Ovary (tissue), 9 donors: Measurements from ENCODE around the gene ZNF285. TPM values are rescaled to one million over a fixed set of nuclear protein-coding genes. Genes with fewer than 3 reads are reported as not detected.
"Not testable (repeated sequence)": the region's sequence is repeated elsewhere in the genome, so short reads cannot be mapped to it uniquely, and the experiment has no call there.

ENCODE experiments used
- DNase-seq, 5 donors: peaks; one replicate each; pipeline ENCODE4 v3.0.0-alpha.2; 2019 to 2020
- H3K27ac ChIP-seq, 2 donors: fragments of 200-600 bp; one replicate each; pipeline versions ENCODE4 v1.5.1 to v1.8.0; 2019 to 2022
- H3K27me3 ChIP-seq: fragments of 200-600 bp; one replicate; pipeline ENCODE4 v1.8.0; 2022
- H3K36me3 ChIP-seq: fragments of 200-600 bp; sonication (generic); one replicate; pipeline ENCODE4 v1.5.1; 2019
- H3K4me1 ChIP-seq: one replicate; pipeline ENCODE4 v1.8.1; 2013; ENCODE audit warnings: mild to moderate bottlenecking, moderate library complexity; ENCODE audit not compliant: insufficient read depth
- H3K4me3 ChIP-seq: fragments of 200-600 bp; sonication (generic); one replicate; pipeline ENCODE4 v1.5.1; 2017
- H3K9me3 ChIP-seq, 2 donors: fragments of 200-600 bp in 1 of 2; sonication (generic) in 1 of 2; one replicate each; pipeline versions ENCODE4 v1.5.1 to v1.8.1; 2013 to 2019; ENCODE audit warnings: mild to moderate bottlenecking in 1 of 2, moderate library complexity in 1 of 2
- CTCF ChIP-seq, 3 donors: fragments of 450-650 bp in 2 of 3; fragments of 200-600 bp in 1 of 3; IDR thresholded peaks; one replicate each; pipeline versions ENCODE4 v1.5.1 to v1.8.0; 2016 to 2022; ENCODE audit warnings: antibody characterized with exemption in 3 of 3, mild to moderate bottlenecking in 1 of 3
- EP300 ChIP-seq: sonication (generic); formaldehyde crosslinking; IDR thresholded peaks from one replicate; pipeline ENCODE4 v1.6.1; 2017; ENCODE audit warnings: antibody characterized with exemption
- POLR2A ChIP-seq: fragments of 450-650 bp; IDR thresholded peaks from one replicate; pipeline ENCODE4 v1.6.1; 2017; ENCODE audit warnings: antibody characterized with exemption, mild to moderate bottlenecking, moderate library complexity
- WGBS, 3 donors: extraction: QIAGEN DNeasy Blood & Tissue Kit in 1 of 3; methylation state at CpG; one replicate each; pipeline versions ENCODE4 v1.1.5 to v1.1.7; 2013 to 2017; 5-methylcytosine and 5-hydroxymethylcytosine counted together
- intact Hi-C, 4 donors: fragments of 100-400 bp; cut with DNase I; formaldehyde crosslinking; loops; one replicate each; pipeline versions ENCODE4 v1.11.0 to v1.15.1; 2022 to 2023
- polyA plus RNA-seq, 2 donors: library from polyadenylated mRNA; stranded (reverse); fragments of 200-250 nt in 1 of 2; fragments of 350-450 nt in 1 of 2; fragmentation: Illumina TruSeq in 1 of 2; extraction: RNeasy Lipid Tissue Mini Kit (QIAGEN cat#74804) in 1 of 2; gene quantifications; one replicate each; pipeline ENCODE4 v1.2.3, GENCODE V29; 2013 to 2014
- total RNA-seq, 7 donors: library from RNA; depleted of rRNA in 2 of 7; stranded (reverse); fragments of >200 nt in 2 of 7; fragmentation: NEBNext Ultra II Directional in 3 of 7; extraction: Animal tissue kit (Norgen Biotek cat#: 25700) in 3 of 7; gene quantifications; one replicate each; pipeline versions ENCODE4 v1.1.0 to v1.2.4, GENCODE V29; 2016 to 2023
- donor health status: DM: no; HTN: no; CAD: no; lungs with moderate emphysema.
- donor health status: DM: no; HTN: no; CAD: no.
- donor health status: Bipolar disorder and iron deficiency.
- donor health status: DM: yes; HTN: yes; CAD: no.
- donor health status: DM: no; HTN: no; CAD: no.
- donor health status: DM: yes; HTN: yes; CAD: no.

The ZNF285 gene
- total and polyA plus RNA-seq, 9 donors = 2.6 to 11.2 (median 6.8) TPM

- H3K27ac ChIP-seq = no peak overlapping the region
- TF ChIP-seq POLR2A = no peak
- TF ChIP-seq CTCF (IDR thresholded peaks at IDR 0.05) = no peak
- no peak for TF ChIP-seq EP300
- no peak for DNase-seq
- H3K9me3 ChIP-seq = peaks cover 7 to 59% of the 10 kb centered on the region in 2 donors
- H3K4me3 ChIP-seq = no peak overlapping the region
- intact Hi-C loops = loop anchor here in 1 of 4 donors (10.0 kb wide), 1 partner anchor 46 kb away; no protein-coding TSS in a partner anchor
- 82 to 100% (median 93%) methylated on average over 1 of the region's 1 CpG for WGBS, 3 donors
- no peaks in the 10 kb centered on the region for H3K27me3 ChIP-seq
- H3K4me1 ChIP-seq = no peaks in the 10 kb centered on the region
- H3K36me3 ChIP-seq = no peaks in the 10 kb centered on the region
These were observed 29.5 kb upstream of the ZNF285 start for GRCh38 chr19:44430956-44431355.

- H3K4me1 ChIP-seq, H3K27ac ChIP-seq, H3K4me3 ChIP-seq, H3K9me3 ChIP-seq, H3K36me3 ChIP-seq, intact Hi-C loops, H3K27me3 ChIP-seq, DNase-seq: not testable (repeated sequence)
- WGBS, 3 donors = 92 to 93% (median 92%) methylated on average over 8 to 14 of the region's 15 CpGs
These were observed 14.1 kb upstream of the ZNF285 start for GRCh38 chr19:44415553-44415952.

GRCh38 chr19:44389268-44389667, 12.1 kb downstream of the ZNF285 start:
- not testable (repeated sequence) for H3K4me1 ChIP-seq, H3K27me3 ChIP-seq, H3K27ac ChIP-seq, H3K36me3 ChIP-seq, DNase-seq, H3K4me3 ChIP-seq
- 96 to 97% (median 97%) methylated on average over 4 of the region's 4 CpGs for WGBS, 3 donors
- intact Hi-C loops = loop anchor here in 1 of 4 donors (10.0 kb wide), 1 partner anchor 46 kb away; no protein-coding TSS in a partner anchor
- H3K9me3 ChIP-seq = peaks cover 0 to 59% of the 10 kb centered on the region in 2 donors

- H3K36me3 ChIP-seq = no peaks in the 10 kb centered on the region
- no peak for DNase-seq
- H3K9me3 ChIP-seq = no peaks in the 10 kb centered on the region
- H3K4me3 ChIP-seq = no peak overlapping the region
- WGBS, 3 donors = 47 to 55% (median 52%) methylated on average over 2 of the region's 2 CpGs
- TF ChIP-seq POLR2A = no peak
- no peak for TF ChIP-seq EP300
- no peak for TF ChIP-seq CTCF (IDR thresholded peaks at IDR 0.05)
- intact Hi-C loops = no loop called here
- no peak overlapping the region for H3K27ac ChIP-seq
- no peaks in the 10 kb centered on the region for H3K4me1 ChIP-seq
- H3K27me3 ChIP-seq = no peaks in the 10 kb centered on the region
These were observed 26.6 kb downstream of the ZNF285 start for GRCh38 chr19:44374789-44375188.

- intact Hi-C loops = no loop called here
- no peak for DNase-seq
- Histone ChIP-seq H3K4me3 (no peak overlapping the region), H3K36me3 (no peaks in the 10 kb centered on the region), H3K27ac (no peak overlapping the region), H3K4me1 (no peaks in the 10 kb centered on the region), H3K9me3 (no peaks in the 10 kb centered on the region), H3K27me3 (no peaks in the 10 kb centered on the region)
- no peak for TF ChIP-seq POLR2A
- no peak for TF ChIP-seq CTCF (IDR thresholded peaks at IDR 0.05)
- TF ChIP-seq EP300 = no peak
- WGBS, 3 donors = 64 to 70% (median 65%) methylated on average over 20 of the region's 20 CpGs
These were observed 29.5 kb downstream of the ZNF285 start for GRCh38 chr19:44371815-44372480.
